ENCODE results near the gene COG8. TPM values are rescaled to one million over a fixed set of nuclear protein-coding genes. Genes with fewer than 3 reads are reported as not detected.
"Not testable (repeated sequence)": the region's sequence is repeated elsewhere in the genome, so short reads cannot be mapped to it uniquely, and the experiment has no call there.

The COG8 gene
- total RNA-seq, 1 donor from 2014 or later: 32.3 TPM

GRCh38 chr16:69294051-69294450, 45.3 kb downstream of the COG8 start:
- ATAC-seq: no peak
- H3K27ac ChIP-seq: no peak overlapping the region
- no peaks in the 10 kb centered on the region for H3K9me3 ChIP-seq
- no peak overlapping the region for H3K4me3 ChIP-seq
- H3K27me3 ChIP-seq: no peaks in the 10 kb centered on the region
- intact Hi-C loops (cut with DNase I): no loop called here
- TF ChIP-seq CTCF (IDR thresholded peaks at IDR 0.05): no peak
- DNase-seq: no peak
- H3K4me1 ChIP-seq: no peaks in the 10 kb centered on the region
- H3K36me3 ChIP-seq: no peaks in the 10 kb centered on the region

- no peaks in the 10 kb centered on the region for H3K36me3 ChIP-seq
- H3K4me3 ChIP-seq: no peak overlapping the region
- no peaks in the 10 kb centered on the region for H3K27me3 ChIP-seq
- no peak for TF ChIP-seq CTCF (IDR thresholded peaks at IDR 0.05)
- no peaks in the 10 kb centered on the region for H3K9me3 ChIP-seq
- ATAC-seq (no peak), DNase-seq (no peak)
- intact Hi-C loops (cut with DNase I): no loop called here
- H3K27ac ChIP-seq: no peak overlapping the region
- no peaks in the 10 kb centered on the region for H3K4me1 ChIP-seq
These were observed 46.0 kb downstream of the COG8 start for GRCh38 chr16:69293401-69293800.

GRCh38 chr16:69291657-69292056, 47.7 kb downstream of the COG8 start:
- intact Hi-C loops (cut with DNase I); DNase-seq; H3K36me3 ChIP-seq; H3K27ac ChIP-seq; H3K4me3 ChIP-seq; H3K9me3 ChIP-seq; H3K27me3 ChIP-seq: not testable (repeated sequence)
- ATAC-seq: peak; percentile 82
- H3K4me1 ChIP-seq: peaks cover 11% of the 10 kb centered on the region

- intact Hi-C loops (cut with DNase I): no loop called here
- DNase-seq (peak; percentile 83), ATAC-seq (peak; percentile 72)
- no peaks in the 10 kb centered on the region for H3K27me3 ChIP-seq
- peaks cover 26% of the 10 kb centered on the region for H3K36me3 ChIP-seq
- H3K9me3 ChIP-seq: no peaks in the 10 kb centered on the region
- TF ChIP-seq CTCF (IDR thresholded peaks at IDR 0.05): peak; percentile 71
- no peak overlapping the region for H3K4me3 ChIP-seq
- H3K27ac ChIP-seq: peak overlapping the region; percentile 33
- peaks cover 13% of the 10 kb centered on the region for H3K4me1 ChIP-seq
These were observed 52.2 kb downstream of the COG8 start for GRCh38 chr16:69286941-69287713.

- peaks cover 13% of the 10 kb centered on the region for H3K4me1 ChIP-seq
- ATAC-seq (no peak), DNase-seq (no peak)
- H3K36me3 ChIP-seq: peaks cover 26% of the 10 kb centered on the region
- H3K4me3 ChIP-seq: no peak overlapping the region
- H3K9me3 ChIP-seq: no peaks in the 10 kb centered on the region
- TF ChIP-seq CTCF (IDR thresholded peaks at IDR 0.05): no peak
- no peak overlapping the region for H3K27ac ChIP-seq
- intact Hi-C loops (cut with DNase I): no loop called here
- no peaks in the 10 kb centered on the region for H3K27me3 ChIP-seq
These were observed 54.1 kb downstream of the COG8 start for GRCh38 chr16:69285240-69285639.

GRCh38 chr16:69283851-69284250, 55.5 kb downstream of the COG8 start:
- Histone ChIP-seq H3K27me3 (no peaks in the 10 kb centered on the region), H3K36me3 (peaks cover 26% of the 10 kb centered on the region), H3K4me1 (peaks cover 13% of the 10 kb centered on the region), H3K9me3 (no peaks in the 10 kb centered on the region), H3K27ac (no peak overlapping the region), H3K4me3 (no peak overlapping the region)
- ATAC-seq (no peak), DNase-seq (no peak)
- intact Hi-C loops (cut with DNase I): no loop called here
- no peak for TF ChIP-seq CTCF (IDR thresholded peaks at IDR 0.05)
